BLaER1 (cell line): ENCODE results near the gene HSPA12A.

ENCODE experiments used
- H3K27ac ChIP-seq: shearing (Covaris generic); formaldehyde crosslinking; 2 replicates; pipeline ENCODE4 v1.8.1; 2022
- H3K27me3 ChIP-seq: shearing (Covaris generic); formaldehyde crosslinking; 2 replicates; pipeline ENCODE4 v1.8.1; 2022
- H3K36me3 ChIP-seq: shearing (Covaris generic); formaldehyde crosslinking; 2 replicates; pipeline ENCODE4 v1.8.1; 2022
- H3K4me1 ChIP-seq: shearing (Covaris generic); formaldehyde crosslinking; 2 replicates; pipeline ENCODE4 v1.8.1; 2022
- H3K4me2 ChIP-seq: shearing (Covaris generic); formaldehyde crosslinking; 2 replicates; pipeline ENCODE4 v1.8.1; 2022
- H3K4me3 ChIP-seq: shearing (Covaris generic); formaldehyde crosslinking; 2 replicates; pipeline ENCODE4 v1.8.1; 2022
- H3K9ac ChIP-seq: shearing (Covaris generic); formaldehyde crosslinking; 2 replicates; pipeline ENCODE4 v1.8.1; 2022
- H3K9me3 ChIP-seq: shearing (Covaris generic); formaldehyde crosslinking; 2 replicates; pipeline ENCODE4 v1.8.1; 2022
- H4K20me1 ChIP-seq: shearing (Covaris generic); formaldehyde crosslinking; 2 replicates; pipeline ENCODE4 v1.8.1; 2022
- Cebpa-rat ChIP-seq: shearing (Covaris generic); IDR thresholded peaks from 2 replicates; pipeline ENCODE4 v1.8.1; 2022

HSPA12A gene

DNA sequence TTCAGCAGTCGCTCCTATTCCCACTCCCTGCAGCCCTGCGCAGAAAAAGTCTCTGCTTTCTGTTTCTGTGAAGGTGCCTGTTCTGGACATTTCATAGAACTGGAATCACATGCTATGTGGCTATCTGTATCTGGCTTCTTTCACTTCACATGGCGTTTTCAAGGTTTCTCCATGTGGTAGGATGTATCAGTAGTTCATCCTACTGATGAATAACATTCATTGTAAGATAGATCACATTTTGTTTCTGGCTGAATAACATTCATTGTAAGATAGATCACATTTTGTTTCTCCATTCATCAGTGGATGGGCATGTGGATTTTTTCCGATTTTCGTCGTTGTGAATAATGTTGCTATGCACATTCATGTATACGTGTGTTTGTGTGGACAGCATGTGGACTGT lies 44.5 kb downstream of the HSPA12A start:
- Histone ChIP-seq H3K36me3 (no peaks in the 10 kb centered on the region), H3K4me3 (no peak overlapping the region), H3K4me2 (no peak overlapping the region), H3K4me1 (no peaks in the 10 kb centered on the region), H3K27ac (no peak overlapping the region), H3K9ac (no peak overlapping the region), H3K27me3 (no peaks in the 10 kb centered on the region), H4K20me1 (no peaks in the 10 kb centered on the region), H3K9me3 (peaks cover 7% of the 10 kb centered on the region; the same call in 1 of the 2 replicates)
- TF ChIP-seq Cebpa-rat = no peak

- no peak overlapping the region for H3K4me2 ChIP-seq
Observed at GRCh38 chr10:116696919-116697318, 45.4 kb downstream of the HSPA12A start.

GRCh38 chr10:116694927-116695268 lies 47.5 kb downstream of the HSPA12A start:
- no peaks in the 10 kb centered on the region for H3K36me3 ChIP-seq
- no peaks in the 10 kb centered on the region for H4K20me1 ChIP-seq
- H3K9me3 ChIP-seq = peaks cover 7% of the 10 kb centered on the region; the same call in 1 of the 2 replicates
- H3K4me1 ChIP-seq = peaks cover 16% of the 10 kb centered on the region
- H3K4me3 ChIP-seq = no peak overlapping the region
- H3K9ac ChIP-seq = no peak overlapping the region
- H3K27me3 ChIP-seq = no peaks in the 10 kb centered on the region
- no peak overlapping the region for H3K4me2 ChIP-seq
- H3K27ac ChIP-seq = no peak overlapping the region
- no peak for TF ChIP-seq Cebpa-rat

More at GRCh38 chr10:116696919-116697318, 45.4 kb downstream of the HSPA12A start:
- Histone ChIP-seq H3K9me3 (peaks cover 7% of the 10 kb centered on the region; the same call in 1 of the 2 replicates), H3K27me3 (no peaks in the 10 kb centered on the region), H4K20me1 (no peaks in the 10 kb centered on the region), H3K36me3 (no peaks in the 10 kb centered on the region), H3K4me3 (no peak overlapping the region), H3K4me1 (no peaks in the 10 kb centered on the region; the same call in 1 of the 2 replicates), H3K9ac (no peak overlapping the region), H3K27ac (no peak overlapping the region)
- no peak for TF ChIP-seq Cebpa-rat

GRCh38 chr10:116694243-116694926 lies 48.0 kb downstream of the HSPA12A start:
- Histone ChIP-seq H3K4me3 (no peak overlapping the region), H3K36me3 (no peaks in the 10 kb centered on the region), H3K9ac (no peak overlapping the region), H3K4me1 (peaks cover 16% of the 10 kb centered on the region), H3K9me3 (peaks cover 7% of the 10 kb centered on the region; the same call in 1 of the 2 replicates), H4K20me1 (no peaks in the 10 kb centered on the region), H3K27me3 (no peaks in the 10 kb centered on the region), H3K4me2 (no peak overlapping the region), H3K27ac (no peak overlapping the region)
- no peak for TF ChIP-seq Cebpa-rat

GRCh38 chr10:116692225-116692624 lies 50.1 kb downstream of the HSPA12A start:
- H3K9ac ChIP-seq = no peak overlapping the region
- H3K4me1 ChIP-seq = peaks cover 16% of the 10 kb centered on the region
- no peaks in the 10 kb centered on the region for H3K27me3 ChIP-seq
- H3K36me3 ChIP-seq = no peaks in the 10 kb centered on the region
- no peaks in the 10 kb centered on the region for H4K20me1 ChIP-seq
- no peak for TF ChIP-seq Cebpa-rat
- H3K9me3 ChIP-seq = peaks cover 7% of the 10 kb centered on the region; the same call in 1 of the 2 replicates
- no peak overlapping the region for H3K27ac ChIP-seq
- no peak overlapping the region for H3K4me2 ChIP-seq
- no peak overlapping the region for H3K4me3 ChIP-seq

DNA sequence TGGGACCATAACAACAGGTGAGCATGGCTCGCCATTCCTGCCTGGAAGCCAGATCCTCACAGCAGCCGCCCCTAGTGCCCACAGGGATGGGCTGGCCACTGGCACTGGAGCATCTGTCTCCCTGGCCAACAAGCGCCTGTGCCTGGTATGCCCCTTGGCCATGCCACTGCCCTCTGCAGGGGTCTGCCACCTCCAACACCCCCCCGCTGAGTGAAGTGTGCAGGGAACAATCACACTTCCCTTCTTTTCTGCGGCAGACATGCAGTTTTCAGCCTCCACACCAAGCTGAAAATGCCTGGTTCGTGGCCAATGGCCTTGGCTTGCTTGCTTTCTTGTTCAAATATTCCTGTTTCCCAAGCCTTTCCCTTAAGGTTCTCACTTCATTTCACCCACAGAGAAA lies 50.7 kb downstream of the HSPA12A start:
- no peaks in the 10 kb centered on the region for H3K36me3 ChIP-seq

GRCh38 chr10:116690356-116691322 lies 51.7 kb downstream of the HSPA12A start:
- Histone ChIP-seq H3K27ac (no peak overlapping the region), H3K27me3 (no peaks in the 10 kb centered on the region), H3K4me2 (0 out of 2 replicates have a peak overlapping the region, but pooled peaks have one; percentile 10), H3K4me3 (no peak overlapping the region), H3K36me3 (no peaks in the 10 kb centered on the region), H4K20me1 (no peaks in the 10 kb centered on the region), H3K9me3 (no peaks in the 10 kb centered on the region), H3K9ac (no peak overlapping the region), H3K4me1 (peaks cover 16% of the 10 kb centered on the region)
- no peak for TF ChIP-seq Cebpa-rat

More for the DNA sequence above, 50.7 kb downstream of the HSPA12A start:
- Histone ChIP-seq H3K27ac (no peak overlapping the region), H3K27me3 (no peaks in the 10 kb centered on the region), H3K4me1 (peaks cover 16% of the 10 kb centered on the region), H4K20me1 (no peaks in the 10 kb centered on the region), H3K9me3 (peaks cover 4% of the 10 kb centered on the region; the same call in 1 of the 2 replicates), H3K4me3 (no peak overlapping the region), H3K4me2 (0 out of 2 replicates have a peak overlapping the region, but pooled peaks have one; percentile 10), H3K9ac (no peak overlapping the region)
- TF ChIP-seq Cebpa-rat = no peak

DNA sequence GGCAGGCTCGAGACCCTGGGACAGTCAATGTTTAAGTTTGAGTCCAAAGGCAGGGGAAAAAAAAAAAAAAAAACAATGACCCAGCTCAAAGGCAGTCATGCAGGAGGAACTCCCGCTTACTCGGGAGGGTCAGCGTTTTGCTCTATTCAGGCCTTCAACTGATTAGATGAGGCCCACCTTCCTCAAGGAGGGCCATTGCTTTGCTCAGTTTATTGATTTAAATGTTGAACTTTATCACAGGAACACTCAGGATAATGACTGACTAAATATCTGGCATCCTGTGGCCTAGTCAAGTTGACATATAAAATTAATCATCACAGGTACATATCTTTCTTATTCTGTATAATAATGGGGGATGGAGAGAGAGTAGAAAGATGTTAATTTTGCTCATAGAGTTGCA lies 52.6 kb downstream of the HSPA12A start:
- Histone ChIP-seq H3K4me3 (no peak overlapping the region), H3K4me1 (peaks cover 16% of the 10 kb centered on the region), H3K4me2 (no peak overlapping the region), H3K27me3 (no peaks in the 10 kb centered on the region), H3K9ac (no peak overlapping the region), H3K27ac (no peak overlapping the region), H3K9me3 (no peaks in the 10 kb centered on the region), H4K20me1 (no peaks in the 10 kb centered on the region), H3K36me3 (no peaks in the 10 kb centered on the region)
- TF ChIP-seq Cebpa-rat = no peak

DNA sequence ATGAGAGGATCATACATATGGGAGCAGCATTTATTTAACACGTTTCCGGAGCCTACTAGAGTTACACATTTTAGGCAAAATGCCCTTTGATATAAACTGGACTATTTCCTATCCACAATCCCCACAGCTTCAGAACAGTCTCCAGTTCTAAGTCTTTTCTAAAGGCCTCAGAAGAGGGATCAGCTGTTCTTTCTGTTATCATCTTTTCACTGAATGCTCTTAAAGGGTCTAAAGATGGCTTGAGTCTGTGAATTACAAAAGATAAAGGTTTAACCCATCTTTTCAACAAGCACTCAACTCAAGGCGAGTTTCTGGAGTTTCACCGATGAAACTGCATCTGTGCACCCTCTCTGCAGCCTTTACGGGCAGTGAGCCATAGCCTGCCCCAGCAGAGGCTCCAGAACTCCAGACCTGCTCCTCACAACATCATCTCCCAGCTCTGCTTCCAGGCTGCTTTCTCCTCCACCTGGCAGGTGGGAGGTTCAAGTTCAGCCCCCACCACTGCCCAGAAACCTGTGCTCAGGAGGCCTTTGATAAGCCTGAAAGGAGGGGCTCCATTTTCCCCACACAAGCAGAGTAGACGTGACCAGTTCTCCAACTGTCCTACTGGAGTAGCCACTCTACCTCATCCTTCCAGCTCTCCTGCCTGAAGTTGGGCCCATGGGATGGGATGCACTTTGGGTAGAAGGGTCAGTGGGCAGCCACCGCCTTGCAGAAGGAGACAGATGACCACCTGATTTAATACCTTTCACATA lies 53.4 kb downstream of the HSPA12A start:
- Histone ChIP-seq H3K9me3 (no peaks in the 10 kb centered on the region), H3K36me3 (no peaks in the 10 kb centered on the region), H3K27ac (no peak overlapping the region), H3K27me3 (no peaks in the 10 kb centered on the region), H3K4me2 (no peak overlapping the region), H3K9ac (no peak overlapping the region), H4K20me1 (no peaks in the 10 kb centered on the region), H3K4me3 (no peak overlapping the region), H3K4me1 (peaks cover 16% of the 10 kb centered on the region)
- no peak for TF ChIP-seq Cebpa-rat
